IMR-90 (cell line): Measurements from ENCODE around the gene TM9SF4. TPM values are rescaled to one million over a fixed set of nuclear protein-coding genes. Genes with fewer than 3 reads are reported as not detected.
A peak's percentile ranks its signal among the peaks of the same experiment; 100 is the strongest.

Experiments
- ATAC-seq: fragments of 200-7000 bp; cut with Tn5 transposase; 2 replicates; pipeline ENCODE4 v1.9.1; 2020; ENCODE audit warnings: low read depth, mild to moderate bottlenecking, moderate library complexity
- BruUV-seq: library from RNA; stranded (reverse); fragments of 400-500 nt; replicated peaks from 2 replicates; lab custom pipeline; 2021; lab: Mats Ljungman, UMichigan
- CTCF ChIA-PET: fragments of 300-600 bp; formaldehyde crosslinking; extraction: SDS; loops from one replicate; lab custom pipeline; 2021; ENCODE audit warnings: antibody characterized with exemption; lab: Yijun Ruan, JAX
- POLR2A ChIA-PET: fragments of 300-600 bp; sonication (Branson Sonifier 250); formaldehyde crosslinking; loops from one replicate; lab custom pipeline; 2022; ENCODE audit warnings: antibody characterized with exemption; ENCODE audit not compliant: unreplicated experiment; lab: Charles Lee
- DNase-seq: peaks from one replicate; pipeline ENCODE4 v3.0.0; 2013
- H2AFZ ChIP-seq: replicated peaks from 2 replicates; pipeline ENCODE3; 2013; ENCODE audit warnings: low read length, mild to moderate bottlenecking; ENCODE audit not compliant: poor library complexity
- H2AK5ac ChIP-seq: 2 replicates; pipeline ENCODE4 v1.6.1; 2013; ENCODE audit warnings: low read depth, low read length, inconsistent platforms
- H2AK9ac ChIP-seq: replicated peaks from 2 replicates; pipeline ENCODE3; 2013; ENCODE audit warnings: mild to moderate bottlenecking, low read depth, low read length, moderate library complexity; ENCODE audit not compliant: poor library complexity
- H2BK120ac ChIP-seq: 2 replicates; pipeline ENCODE4 v1.6.1; 2013; ENCODE audit warnings: low read depth, low read length, inconsistent platforms
- H2BK15ac ChIP-seq: 3 replicates; pipeline ENCODE4 v1.6.1; 2013; ENCODE audit warnings: low read depth, low read length, inconsistent platforms
- H2BK20ac ChIP-seq: 2 replicates; pipeline ENCODE4 v1.6.1; 2013; ENCODE audit warnings: low read depth, mild to moderate bottlenecking, inconsistent platforms, low read length, moderate library complexity
- H2BK5ac ChIP-seq: 2 replicates; pipeline ENCODE4 v1.6.1; 2013; ENCODE audit warnings: mild to moderate bottlenecking, low read depth, low read length, inconsistent platforms; ENCODE audit not compliant: poor library complexity, severe bottlenecking
- H3K14ac ChIP-seq: replicated peaks from 2 replicates; pipeline ENCODE4 v1.6.1; 2013; ENCODE audit warnings: low read depth, low read length, inconsistent platforms
- H3K18ac ChIP-seq: 2 replicates; pipeline ENCODE4 v1.6.1; 2013; ENCODE audit warnings: low read depth, low read length, control low read depth
- H3K23ac ChIP-seq: 2 replicates; pipeline ENCODE4 v1.6.1; 2013; ENCODE audit warnings: low read depth, low read length, inconsistent platforms
- H3K27ac ChIP-seq: 2 replicates; pipeline ENCODE4 v1.5.1; 2013; ENCODE audit warnings: mild to moderate bottlenecking, control low read depth, low read length; ENCODE audit not compliant: insufficient read depth
- H3K27me3 ChIP-seq: 2 replicates; pipeline ENCODE4 v1.6.1; 2013; ENCODE audit warnings: low read length; ENCODE audit not compliant: control insufficient read depth, insufficient read depth
- H3K36me3 ChIP-seq: 2 replicates; pipeline ENCODE4 v1.6.1; 2013; ENCODE audit warnings: low read length, mixed read lengths; ENCODE audit not compliant: control insufficient read depth, insufficient read depth
- H3K4ac ChIP-seq: 2 replicates; pipeline ENCODE4 v1.6.1; 2013; ENCODE audit warnings: low read depth, low read length, inconsistent platforms
- H3K4me1 ChIP-seq: 2 replicates; pipeline ENCODE4 v1.6.1; 2013; ENCODE audit warnings: low read length, mixed read lengths; ENCODE audit not compliant: control insufficient read depth, insufficient read depth
- H3K4me2 ChIP-seq: 2 replicates; pipeline ENCODE4 v1.6.1; 2013; ENCODE audit warnings: low read depth, mild to moderate bottlenecking, control low read depth, low read length, moderate library complexity
- H3K4me3 ChIP-seq: 2 replicates; pipeline ENCODE4 v1.5.1; 2013; ENCODE audit warnings: low read depth, mild to moderate bottlenecking, control low read depth, low read length, moderate library complexity; ENCODE audit not compliant: insufficient read depth
- H3K56ac ChIP-seq: 2 replicates; pipeline ENCODE4 v1.6.1; 2013; ENCODE audit warnings: low read length, inconsistent platforms; ENCODE audit not compliant: insufficient read depth; ENCODE audit errors: extremely low read depth
- H3K79me1 ChIP-seq, 2 experiments: 2 replicates each; pipeline ENCODE4 v1.6.1; 2013; ENCODE audit warnings: low read length in 2 of 2, inconsistent platforms in 1 of 2, low read depth in 1 of 2
- H3K9ac ChIP-seq: 2 replicates; pipeline ENCODE4 v1.6.1; 2013; ENCODE audit warnings: low read depth, low read length, control low read depth
- H3K9me1 ChIP-seq: 2 replicates; pipeline ENCODE4 v1.6.1; 2013; ENCODE audit warnings: low read length, inconsistent platforms; ENCODE audit not compliant: insufficient read depth
- H3K9me3 ChIP-seq: 2 replicates; pipeline ENCODE4 v1.6.1; 2013; ENCODE audit warnings: low read length; ENCODE audit not compliant: control insufficient read depth, insufficient read depth
- H4K20me1 ChIP-seq: 2 replicates; pipeline ENCODE4 v1.6.1; 2013; ENCODE audit warnings: low read length, inconsistent platforms; ENCODE audit not compliant: insufficient read depth
- H4K5ac ChIP-seq: 2 replicates; pipeline ENCODE4 v1.6.1; 2013; ENCODE audit warnings: mild to moderate bottlenecking, low read depth, low read length, control low read depth
- H4K8ac ChIP-seq, 2 experiments: 2 replicates each; pipeline ENCODE4 v1.6.1; 2013; ENCODE audit warnings: low read depth in 2 of 2, low read length in 2 of 2, control low read depth in 1 of 2, inconsistent platforms in 1 of 2
- H4K91ac ChIP-seq: 2 replicates; pipeline ENCODE4 v1.6.1; 2013; ENCODE audit warnings: low read depth, low read length, inconsistent platforms; ENCODE audit not compliant: insufficient read depth
- BHLHE40 ChIP-seq: fragments of 150-350 bp; IDR thresholded peaks from 2 replicates; pipeline ENCODE4 v1.6.1; 2016; ENCODE audit warnings: mild to moderate bottlenecking, low read depth, low read length
- CEBPB ChIP-seq: IDR thresholded peaks from 2 replicates; pipeline ENCODE4 v1.6.1; 2012; ENCODE audit warnings: low read depth, low read length, improper control_type of control experiment
- CHD1 ChIP-seq: IDR thresholded peaks from 2 replicates; pipeline ENCODE4 v1.6.1; 2012; ENCODE audit warnings: low read depth, low read length, improper control_type of control experiment
- CTCF ChIP-seq: conservative IDR thresholded peaks from 2 replicates; pipeline ENCODE4 v1.5.1; 2012; ENCODE audit warnings: mild to moderate bottlenecking, low read depth, low read length, improper control_type of control experiment
- ELK1 ChIP-seq: fragments of 150-350 bp; IDR thresholded peaks from 2 replicates; pipeline ENCODE4 v1.6.1; 2016; ENCODE audit warnings: low read depth, mild to moderate bottlenecking, low read length, moderate library complexity, borderline replicate concordance
- FOS ChIP-seq: fragments of 150-350 bp; IDR thresholded peaks from 2 replicates; pipeline ENCODE4 v1.6.1; 2016; ENCODE audit warnings: low read depth, low read length
- MAFK ChIP-seq: IDR thresholded peaks from 2 replicates; pipeline ENCODE4 v1.6.1; 2012; ENCODE audit warnings: low read depth, low read length, improper control_type of control experiment
- MAZ ChIP-seq: IDR thresholded peaks from 2 replicates; pipeline ENCODE4 v1.6.1; 2012; ENCODE audit warnings: low read depth, mild to moderate bottlenecking, low read length, improper control_type of control experiment, moderate library complexity, borderline replicate concordance
- MXI1 ChIP-seq: IDR thresholded peaks from 2 replicates; pipeline ENCODE4 v1.6.1; 2012; ENCODE audit warnings: low read depth, mild to moderate bottlenecking, low read length, moderate library complexity, borderline replicate concordance
- NFE2L2 ChIP-seq: fragments of 150-350 bp; IDR thresholded peaks from 2 replicates; pipeline ENCODE4 v1.6.1; 2016; ENCODE audit warnings: low read depth, mild to moderate bottlenecking, low read length
- POLR2A ChIP-seq: IDR thresholded peaks from 2 replicates; pipeline ENCODE4 v1.6.1; 2012; ENCODE audit warnings: mild to moderate bottlenecking, low read depth, low read length
- RAD21 ChIP-seq: IDR thresholded peaks from 2 replicates; pipeline ENCODE4 v1.6.1; 2012; ENCODE audit warnings: low read length, improper control_type of control experiment
- RCOR1 ChIP-seq: IDR thresholded peaks from 2 replicates; pipeline ENCODE4 v1.6.1; 2012; ENCODE audit warnings: mild to moderate bottlenecking, low read length, improper control_type of control experiment; ENCODE audit not compliant: insufficient replicate concordance
- RFX5 ChIP-seq: IDR thresholded peaks from 2 replicates; pipeline ENCODE4 v1.8.0; 2012; ENCODE audit warnings: low read depth, mild to moderate bottlenecking, low read length, moderate library complexity
- SMC3 ChIP-seq: fragments of 150-350 bp; IDR thresholded peaks from 2 replicates; pipeline ENCODE4 v1.6.1; 2016; ENCODE audit warnings: low read depth, mild to moderate bottlenecking, antibody characterized with exemption, low read length, moderate library complexity
- USF2 ChIP-seq: fragments of 150-350 bp; IDR thresholded peaks from 2 replicates; pipeline ENCODE4 v1.6.1; 2017; ENCODE audit warnings: mild to moderate bottlenecking, antibody characterized with exemption, low read length, low read depth
- WGBS, 2 experiments: methylation state at CpG; one replicate each; pipeline versions ENCODE4 v1.1.5 to v1.1.7; 2013; ENCODE audit warnings: missing lambda C conversion rate in 2 of 2; ENCODE audit not compliant: insufficient read length in 1 of 2; ENCODE audit errors: extremely low coverage in 2 of 2; 5-methylcytosine and 5-hydroxymethylcytosine counted together
- dilution Hi-C: fragments of 300-500 bp; cut with HindIII; formaldehyde crosslinking; loops from one replicate; pipeline ENCODE4 v1.14.3; 2018; ENCODE audit warnings: low sequenced_read_pairs; ENCODE audit not compliant: unreplicated experiment
- in situ Hi-C: fragments of 300-500 bp; cut with MboI; formaldehyde crosslinking; loops from 3 replicates; pipeline ENCODE4 v1.14.3; 2019; ENCODE audit warnings: low sequenced_read_pairs, inconsistent platforms, mixed read lengths
- intact Hi-C: fragments of 100-400 bp; cut with micrococcal nuclease; formaldehyde crosslinking; loops from 2 replicates; pipeline ENCODE4 v1.10.0; 2022
- polyA plus RNA-seq, 3 experiments: library from polyadenylated mRNA; depleted of rRNA; stranded (reverse); fragments of >200 nt; gene quantifications; 2 replicates each; pipeline ENCODE4 v1.2.3, GENCODE V29; 2012; ENCODE audit warnings: low replicate concordance in 1 of 3
- total RNA-seq: library from RNA; depleted of rRNA; stranded (reverse); fragments of >200 nt; gene quantifications from 2 replicates; pipeline ENCODE4 v1.2.3, GENCODE V29; 2012

Gene TM9SF4
- total and polyA plus RNA-seq, 2 of the 4 experiments (the other 2 are of a cell fraction), result 35.3 to 59.1 TPM

- H3K9me3 ChIP-seq, result no peaks in the 10 kb centered on the region
- peaks cover 57% of the 10 kb centered on the region for H3K36me3 ChIP-seq
- no peak overlapping the region for H2BK15ac ChIP-seq
- TF ChIP-seq USF2 (no peak), MAZ (no peak), POLR2A (no peak), BHLHE40 (no peak), ELK1 (no peak), MXI1 (no peak), CTCF (no peak), SMC3 (no peak), FOS (no peak), NFE2L2 (no peak), CHD1 (no peak), RCOR1 (no peak), RAD21 (no peak), MAFK (no peak), CEBPB (no peak), RFX5 (no peak)
- POLR2A ChIA-PET, result no interaction called here
- intact Hi-C loops, result no loop called here
- peaks cover 0 to 15% of the 10 kb centered on the region in 2 experiments; a peak in 2 of 4 replicates for H3K79me1 ChIP-seq
- no peak overlapping the region for H3K18ac ChIP-seq
- H3K4me2 ChIP-seq, result no peak overlapping the region
- dilution Hi-C loops, result no loop called here
- H2BK5ac ChIP-seq, result no peak overlapping the region
- no peak overlapping the region for H2AK5ac ChIP-seq
- H3K56ac ChIP-seq, result no peak overlapping the region
- DNase-seq (no peak), ATAC-seq (no peak)
- no peak overlapping the region for H3K4ac ChIP-seq
- peaks cover 6% of the 10 kb centered on the region for H4K20me1 ChIP-seq
- no peak overlapping the region for H2BK120ac ChIP-seq
- H3K14ac ChIP-seq, result no peak overlapping the region
- H2AFZ ChIP-seq, result no peak overlapping the region
- WGBS, 2 experiments, result 68% methylated on average over 3 of the region's 5 CpGs; no CpG with 5 or more reads in 1 of the 2 experiments
- no peak overlapping the region for H3K23ac ChIP-seq
- no peak overlapping the region for H2BK20ac ChIP-seq
- no peaks in the 10 kb centered on the region for H3K27me3 ChIP-seq
- no peak overlapping the region for H3K4me3 ChIP-seq
- H3K9ac ChIP-seq, result no peak overlapping the region
- H4K8ac ChIP-seq, result no peak overlapping the region
- in situ Hi-C loops, result no loop called here
- CTCF ChIA-PET, result no interaction called here
- no TSS peak for BruUV-seq
- H3K4me1 ChIP-seq, result peaks cover 7% of the 10 kb centered on the region; the same call in 1 of the 2 replicates
- no peak overlapping the region for H4K5ac ChIP-seq
- no peak overlapping the region for H4K91ac ChIP-seq
- H2AK9ac ChIP-seq, result peak overlapping the region; percentile 42
- H3K27ac ChIP-seq, result no peak overlapping the region
- peaks cover 20% of the 10 kb centered on the region; the same call in 1 of the 2 replicates for H3K9me1 ChIP-seq
Observed at GRCh38 chr20:32159766-32160221, 50.3 kb downstream of the TM9SF4 start.
